ENCODE data around the gene AKAP13. TPM values are rescaled to one million over a fixed set of nuclear protein-coding genes. Genes with fewer than 3 reads are reported as not detected.

AKAP13 gene
- total and polyA plus RNA-seq, 3 donors from 2014 or later: 79.5 to 207 (median 187) TPM

GRCh38 chr15:85755471-85755870 is 375.1 kb downstream of the AKAP13 start:
- intact Hi-C loops (cut with DNase I; ENCODE audit: low total_unique reads): no loop called here
- WGBS, 2 donors: 86 to 89% methylated on average over 7 to 11 of the region's 11 CpGs
- Histone ChIP-seq H3K36me3 (ENCODE audit: low read depth, missing control alignments) (no peaks in the 10 kb centered on the region), H3K9me3 (no peaks in the 10 kb centered on the region), H3K27me3 (no peaks in the 10 kb centered on the region), H3K27ac (no peak overlapping the region), H3K4me3 (no peak overlapping the region), H3K4me1 (peaks cover 53% of the 10 kb centered on the region)
- no peak for TF ChIP-seq CTCF (IDR thresholded peaks at IDR 0.05)
- TF ChIP-seq POLR2A (IDR thresholded peaks at IDR 0.05): no peak
- DNase-seq: no peak

GRCh38 chr15:85755942-85756341 is 375.5 kb downstream of the AKAP13 start:
- Histone ChIP-seq H3K4me1 (peaks cover 51% of the 10 kb centered on the region), H3K9me3 (no peaks in the 10 kb centered on the region), H3K27me3 (no peaks in the 10 kb centered on the region), H3K36me3 (ENCODE audit: low read depth, missing control alignments) (no peaks in the 10 kb centered on the region), H3K4me3 (no peak overlapping the region), H3K27ac (no peak overlapping the region)
- WGBS, 2 donors: 95 to 98% methylated on average over 2 to 4 of the region's 4 CpGs
- TF ChIP-seq CTCF (IDR thresholded peaks at IDR 0.05): no peak
- TF ChIP-seq POLR2A (IDR thresholded peaks at IDR 0.05): no peak
- DNase-seq: no peak
- intact Hi-C loops (cut with DNase I; ENCODE audit: low total_unique reads): no loop called here

GRCh38 chr15:85756411-85757072 is 376.1 kb downstream of the AKAP13 start:
- intact Hi-C loops (cut with DNase I; ENCODE audit: low total_unique reads): no loop called here
- Histone ChIP-seq H3K27me3 (no peaks in the 10 kb centered on the region), H3K27ac (no peak overlapping the region), H3K4me3 (no peak overlapping the region), H3K4me1 (peaks cover 50% of the 10 kb centered on the region), H3K36me3 (ENCODE audit: low read depth, missing control alignments) (no peaks in the 10 kb centered on the region), H3K9me3 (no peaks in the 10 kb centered on the region)
- no peak for DNase-seq
- WGBS, 2 donors: 96% methylated on average over 7 to 9 of the region's 9 CpGs
- no peak for TF ChIP-seq POLR2A (IDR thresholded peaks at IDR 0.05)
- TF ChIP-seq CTCF (IDR thresholded peaks at IDR 0.05): no peak

GRCh38 chr15:85757073-85757938 is 376.9 kb downstream of the AKAP13 start:
- Histone ChIP-seq H3K27ac (no peak overlapping the region), H3K9me3 (no peaks in the 10 kb centered on the region), H3K27me3 (no peaks in the 10 kb centered on the region), H3K4me3 (no peak overlapping the region), H3K4me1 (peaks cover 53% of the 10 kb centered on the region), H3K36me3 (ENCODE audit: low read depth, missing control alignments) (no peaks in the 10 kb centered on the region)
- no peak for DNase-seq
- 86 to 91% methylated on average over 10 to 13 of the region's 13 CpGs for WGBS, 2 donors
- intact Hi-C loops (cut with DNase I; ENCODE audit: low total_unique reads): no loop called here
- TF ChIP-seq POLR2A (IDR thresholded peaks at IDR 0.05): no peak
- TF ChIP-seq CTCF (IDR thresholded peaks at IDR 0.05): no peak

All from testis (tissue), 3 donors.